OCI-LY7 (cell line): ENCODE data around the gene MCM3.

Experiments
- EZH2phosphoT487 ChIP-seq: fragments of 200-600 bp; sonication (generic); IDR thresholded peaks from 2 replicates; pipeline ENCODE4 v1.6.1; 2018; ENCODE audit warnings: low read depth, borderline replicate concordance, mild to moderate bottlenecking, mixed run types, antibody characterized with exemption, low read length, moderate library complexity, mixed read lengths
- TF ChIP-seq, protein P1 (sequence below): fragments of 200-600 bp; sonication (generic); conservative IDR thresholded peaks from 2 replicates; pipeline ENCODE4 v1.5.1; 2014; ENCODE audit warnings: mild to moderate bottlenecking, antibody characterized with exemption, low read length, moderate library complexity, mixed read lengths

- TF ChIP-seq, protein P1, sequence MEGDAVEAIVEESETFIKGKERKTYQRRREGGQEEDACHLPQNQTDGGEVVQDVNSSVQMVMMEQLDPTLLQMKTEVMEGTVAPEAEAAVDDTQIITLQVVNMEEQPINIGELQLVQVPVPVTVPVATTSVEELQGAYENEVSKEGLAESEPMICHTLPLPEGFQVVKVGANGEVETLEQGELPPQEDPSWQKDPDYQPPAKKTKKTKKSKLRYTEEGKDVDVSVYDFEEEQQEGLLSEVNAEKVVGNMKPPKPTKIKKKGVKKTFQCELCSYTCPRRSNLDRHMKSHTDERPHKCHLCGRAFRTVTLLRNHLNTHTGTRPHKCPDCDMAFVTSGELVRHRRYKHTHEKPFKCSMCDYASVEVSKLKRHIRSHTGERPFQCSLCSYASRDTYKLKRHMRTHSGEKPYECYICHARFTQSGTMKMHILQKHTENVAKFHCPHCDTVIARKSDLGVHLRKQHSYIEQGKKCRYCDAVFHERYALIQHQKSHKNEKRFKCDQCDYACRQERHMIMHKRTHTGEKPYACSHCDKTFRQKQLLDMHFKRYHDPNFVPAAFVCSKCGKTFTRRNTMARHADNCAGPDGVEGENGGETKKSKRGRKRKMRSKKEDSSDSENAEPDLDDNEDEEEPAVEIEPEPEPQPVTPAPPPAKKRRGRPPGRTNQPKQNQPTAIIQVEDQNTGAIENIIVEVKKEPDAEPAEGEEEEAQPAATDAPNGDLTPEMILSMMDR = no peak
- TF ChIP-seq EZH2phosphoT487 = no peak
These were observed 33.5 kb upstream of the MCM3 start for GRCh38 chr6:52317841-52318581.
